IPS-20b (cell line): ENCODE results near the gene UNC5B.

Source experiments
- H3K27ac ChIP-seq: one replicate; pipeline ENCODE4 v1.5.1; 2013; ENCODE audit warnings: low read length
- H3K27me3 ChIP-seq: 2 replicates; pipeline ENCODE4 v1.6.1; 2013; ENCODE audit warnings: mild to moderate bottlenecking, low read length, inconsistent platforms; ENCODE audit not compliant: insufficient read depth
- H3K36me3 ChIP-seq: 2 replicates; pipeline ENCODE4 v1.6.1; 2013; ENCODE audit warnings: low read depth, mild to moderate bottlenecking, inconsistent platforms, low read length, moderate library complexity; ENCODE audit not compliant: insufficient read depth
- H3K4me1 ChIP-seq: 2 replicates; pipeline ENCODE4 v1.6.1; 2013; ENCODE audit warnings: mild to moderate bottlenecking, control low read depth, inconsistent platforms, low read length, moderate library complexity; ENCODE audit not compliant: insufficient read depth
- H3K4me3 ChIP-seq: 2 replicates; pipeline ENCODE4 v1.5.1; 2013; ENCODE audit warnings: mild to moderate bottlenecking, low read length, inconsistent platforms
- H3K9ac ChIP-seq: 2 replicates; pipeline ENCODE4 v1.6.1; 2013; ENCODE audit warnings: low read depth, mild to moderate bottlenecking, inconsistent platforms, low read length, moderate library complexity
- H3K9me3 ChIP-seq: 2 replicates; pipeline ENCODE4 v1.6.1; 2013; ENCODE audit warnings: mild to moderate bottlenecking, low read depth, low read length, inconsistent platforms; ENCODE audit not compliant: insufficient read depth

The UNC5B gene

DNA sequence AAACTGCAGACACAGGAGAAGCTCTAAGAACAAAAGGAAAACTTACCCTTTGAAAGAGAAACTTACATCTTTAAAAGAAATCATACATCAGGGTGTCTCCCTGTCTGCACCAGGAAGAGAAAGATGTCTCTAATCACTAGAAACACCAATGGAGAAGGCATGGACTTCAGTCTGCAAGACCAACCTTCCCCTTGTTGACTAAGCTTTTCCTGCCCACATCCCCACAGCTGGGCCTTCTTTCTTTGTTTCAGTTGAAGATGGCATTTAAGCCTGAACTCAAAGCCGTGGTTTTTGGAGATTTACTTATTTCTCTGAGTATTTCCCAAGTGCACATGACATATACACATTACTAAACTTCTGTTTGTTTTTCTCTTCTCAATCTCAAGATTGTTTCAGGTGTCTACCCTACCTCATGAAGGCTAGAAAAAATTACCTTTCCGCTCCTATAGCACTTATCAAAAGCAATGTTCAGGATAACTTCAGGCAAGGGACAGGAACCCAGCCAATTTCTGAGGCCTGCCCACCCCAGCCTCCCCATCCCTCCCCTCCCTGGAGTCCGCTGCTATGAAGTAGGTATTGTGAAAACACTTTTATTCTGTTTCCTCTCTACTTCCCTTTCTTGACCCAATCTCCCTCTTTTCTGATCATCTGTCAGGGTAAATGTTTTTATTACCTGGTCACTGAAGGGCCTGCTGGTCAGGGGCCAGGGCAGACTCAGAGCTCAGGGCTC, 103.9 kb downstream of the UNC5B start:
- H3K27ac ChIP-seq = no peak overlapping the region
- H3K4me3 ChIP-seq = no peak overlapping the region
- H3K4me1 ChIP-seq = peaks cover 6% of the 10 kb centered on the region; the same call in 1 of the 2 replicates
- no peaks in the 10 kb centered on the region for H3K9me3 ChIP-seq
- H3K9ac ChIP-seq = no peak overlapping the region
- peaks cover 21% of the 10 kb centered on the region for H3K27me3 ChIP-seq
- H3K36me3 ChIP-seq = no peaks in the 10 kb centered on the region

GRCh38 chr10:71316786-71317160, 104.4 kb downstream of the UNC5B start:
- H3K36me3 ChIP-seq = no peaks in the 10 kb centered on the region
- H3K4me3 ChIP-seq = no peak overlapping the region
- H3K27me3 ChIP-seq = peaks cover 21% of the 10 kb centered on the region
- no peaks in the 10 kb centered on the region for H3K9me3 ChIP-seq
- no peak overlapping the region for H3K27ac ChIP-seq
- peaks cover 6% of the 10 kb centered on the region; the same call in 1 of the 2 replicates for H3K4me1 ChIP-seq
- no peak overlapping the region for H3K9ac ChIP-seq

DNA sequence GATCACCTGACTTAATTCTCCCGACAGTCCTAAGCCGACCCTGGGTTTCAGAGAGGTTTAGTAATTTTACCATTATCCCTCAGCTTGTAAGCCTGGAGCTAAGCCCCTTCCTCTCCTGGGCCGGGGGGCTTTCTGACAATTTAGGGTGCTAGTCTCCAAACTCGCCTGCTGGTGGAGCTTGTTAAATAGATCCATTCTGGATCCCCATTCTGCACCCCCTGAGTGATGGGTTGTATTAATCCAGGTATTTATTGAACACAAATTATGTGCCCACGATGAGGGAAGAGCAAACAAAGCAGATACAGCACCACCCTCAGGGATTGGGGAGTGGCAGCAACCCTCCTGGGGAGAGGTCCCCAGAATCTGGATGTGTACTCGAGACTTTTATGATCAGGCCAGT, 105.4 kb downstream of the UNC5B start:
- Histone ChIP-seq H3K4me3 (no peak overlapping the region), H3K4me1 (peaks cover 6% of the 10 kb centered on the region; the same call in 1 of the 2 replicates), H3K9ac (no peak overlapping the region), H3K27me3 (peaks cover 18% of the 10 kb centered on the region), H3K36me3 (peaks cover under 1% of the 10 kb centered on the region), H3K9me3 (no peaks in the 10 kb centered on the region), H3K27ac (no peak overlapping the region)

GRCh38 chr10:71319042-71319799, 106.9 kb downstream of the UNC5B start, which contains the start of gene SLC29A3:
SLC29A3 (plus strand) TSS chr10:71319259; CDS start chr10:71319310, 51 bp downstream.
- Histone ChIP-seq H3K27ac (no peak within 1 kb of the TSS), H3K36me3 (peaks cover 14% of the 10 kb centered on the region), H3K27me3 (peaks cover 4% of the 10 kb centered on the region; the same call in 1 of the 2 replicates), H3K9ac (peak within 1 kb of the TSS; percentile 86; the same call in 1 of the 2 replicates), H3K4me3 (peak within 1 kb of the TSS; percentile 91), H3K4me1 (peaks cover 6% of the 10 kb centered on the region; the same call in 1 of the 2 replicates), H3K9me3 (no peaks in the 10 kb centered on the region)

DNA sequence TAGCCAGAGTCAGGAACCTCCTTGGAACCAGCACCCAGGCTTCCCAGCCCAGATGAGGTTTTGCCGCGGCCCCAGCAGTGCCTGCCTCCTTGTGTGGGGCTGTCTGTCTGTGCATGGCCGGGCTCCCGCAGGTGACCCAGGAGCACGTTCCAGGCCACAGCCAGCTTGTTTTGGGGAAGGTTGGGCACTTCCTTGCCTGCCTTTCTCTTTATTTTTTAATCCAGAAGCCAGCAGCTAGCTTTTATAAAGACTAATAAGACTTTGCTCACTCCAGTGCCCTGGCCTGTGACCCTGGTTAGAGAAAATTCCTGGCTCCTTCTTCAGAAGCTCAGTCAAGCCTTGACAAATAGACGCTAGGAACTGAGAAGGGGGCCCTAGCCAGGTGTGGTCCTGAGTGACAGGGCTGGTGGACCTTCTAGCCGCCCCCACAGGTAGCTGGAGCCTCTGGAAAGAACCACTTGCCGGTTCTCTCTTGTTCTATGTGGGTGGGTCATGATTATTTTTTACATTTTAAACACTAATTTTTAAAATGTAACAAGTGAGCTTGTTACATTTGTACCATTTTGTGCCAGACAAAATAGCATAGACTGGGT, 107.5 kb downstream of the UNC5B start:
- Histone ChIP-seq H3K9me3 (no peaks in the 10 kb centered on the region), H3K27ac (no peak overlapping the region), H3K4me1 (peaks cover 6% of the 10 kb centered on the region; the same call in 1 of the 2 replicates), H3K27me3 (peaks cover 2% of the 10 kb centered on the region; the same call in 1 of the 2 replicates), H3K4me3 (peak overlapping the region; percentile 91), H3K9ac (peak overlapping the region; percentile 86; the same call in 1 of the 2 replicates), H3K36me3 (peaks cover 20% of the 10 kb centered on the region)

GRCh38 chr10:71320592-71320991, 108.2 kb downstream of the UNC5B start:
- H3K9ac ChIP-seq = no peak overlapping the region
- H3K9me3 ChIP-seq = no peaks in the 10 kb centered on the region
- peaks cover 27% of the 10 kb centered on the region for H3K36me3 ChIP-seq
- H3K27me3 ChIP-seq = no peaks in the 10 kb centered on the region
- H3K4me3 ChIP-seq = no peak overlapping the region
- H3K27ac ChIP-seq = no peak overlapping the region
- H3K4me1 ChIP-seq = peaks cover 6% of the 10 kb centered on the region; the same call in 1 of the 2 replicates

GRCh38 chr10:71321386-71321785, 109.0 kb downstream of the UNC5B start:
- Histone ChIP-seq H3K9me3 (no peaks in the 10 kb centered on the region), H3K27me3 (no peaks in the 10 kb centered on the region), H3K27ac (no peak overlapping the region), H3K9ac (no peak overlapping the region), H3K4me3 (no peak overlapping the region), H3K4me1 (peaks cover 6% of the 10 kb centered on the region; the same call in 1 of the 2 replicates), H3K36me3 (peaks cover 28% of the 10 kb centered on the region)

DNA sequence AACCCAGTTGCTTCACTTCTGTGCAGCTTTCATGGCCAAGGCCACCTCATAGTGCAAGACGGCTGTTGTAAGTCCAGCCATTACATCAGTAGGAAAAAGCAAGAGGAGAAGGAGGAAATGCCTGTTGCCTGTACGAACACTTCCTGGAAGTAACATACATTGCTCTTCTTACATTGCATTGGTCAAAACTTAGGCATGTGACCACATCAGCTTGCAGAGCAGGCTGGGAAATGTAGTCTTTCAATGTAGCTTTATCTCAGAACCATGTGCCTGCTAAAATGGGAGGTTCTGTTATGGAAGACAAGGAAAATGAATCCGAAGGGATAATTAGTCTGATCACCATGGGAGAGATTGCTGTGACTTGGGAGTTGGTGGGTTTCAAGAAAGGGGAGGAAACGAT, 111.0 kb downstream of the UNC5B start:
- H3K4me1 ChIP-seq = peaks cover 6% of the 10 kb centered on the region; the same call in 1 of the 2 replicates
- no peak overlapping the region for H3K9ac ChIP-seq
- no peak overlapping the region for H3K4me3 ChIP-seq
- H3K36me3 ChIP-seq = peaks cover 30% of the 10 kb centered on the region
- no peaks in the 10 kb centered on the region for H3K27me3 ChIP-seq
- no peaks in the 10 kb centered on the region for H3K9me3 ChIP-seq
- no peak overlapping the region for H3K27ac ChIP-seq

DNA sequence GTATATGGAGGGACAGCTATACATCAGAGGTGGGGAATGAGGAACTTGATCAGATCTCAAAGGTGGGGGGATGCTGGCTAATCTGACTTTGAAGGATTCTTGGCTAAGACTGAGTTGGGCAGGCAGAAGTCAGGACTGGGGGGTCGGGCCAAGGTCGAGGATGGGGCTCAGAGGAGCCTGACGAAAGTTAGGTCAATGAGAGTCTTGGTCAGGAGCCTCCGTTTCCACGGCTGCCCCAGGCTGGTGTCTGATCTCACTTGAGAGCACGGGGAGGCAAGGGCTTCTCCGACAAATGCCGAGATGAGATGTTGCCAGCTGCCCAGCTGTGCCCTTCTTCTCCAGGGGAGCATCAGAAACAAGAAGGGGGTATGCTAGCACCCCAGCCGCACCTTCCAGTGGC, 112.4 kb downstream of the UNC5B start:
- no peaks in the 10 kb centered on the region for H3K27me3 ChIP-seq
- no peak overlapping the region for H3K4me3 ChIP-seq
- H3K4me1 ChIP-seq = peaks cover 6% of the 10 kb centered on the region; the same call in 1 of the 2 replicates
- H3K9ac ChIP-seq = no peak overlapping the region
- no peak overlapping the region for H3K27ac ChIP-seq
- H3K36me3 ChIP-seq = peaks cover 37% of the 10 kb centered on the region
- H3K9me3 ChIP-seq = no peaks in the 10 kb centered on the region

DNA sequence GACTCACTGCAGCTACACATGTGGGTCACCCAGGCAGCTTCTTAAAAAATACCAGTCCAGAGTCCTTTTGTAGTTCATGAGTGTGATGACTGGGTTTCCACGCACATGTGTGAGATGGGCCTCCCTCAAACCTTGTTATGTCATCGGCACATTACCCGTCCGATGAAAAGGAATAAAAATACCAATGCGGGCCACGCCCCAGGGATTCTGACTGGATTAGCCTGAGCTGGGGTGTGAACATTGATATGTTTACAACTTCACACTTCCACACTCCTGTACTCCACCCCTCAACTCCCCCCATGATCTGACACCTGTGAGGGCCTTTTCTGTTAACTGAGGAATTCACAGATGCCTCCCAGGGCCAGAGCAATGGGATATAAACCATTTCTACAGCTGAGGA, 112.9 kb downstream of the UNC5B start:
- no peaks in the 10 kb centered on the region for H3K27me3 ChIP-seq
- peaks cover under 1% of the 10 kb centered on the region; the same call in 1 of the 2 replicates for H3K4me1 ChIP-seq
- no peaks in the 10 kb centered on the region for H3K9me3 ChIP-seq
- peaks cover 37% of the 10 kb centered on the region for H3K36me3 ChIP-seq
- no peak overlapping the region for H3K4me3 ChIP-seq
- H3K27ac ChIP-seq = no peak overlapping the region
- no peak overlapping the region for H3K9ac ChIP-seq

GRCh38 chr10:71326464-71326881, 114.1 kb downstream of the UNC5B start:
- no peak overlapping the region for H3K9ac ChIP-seq
- H3K4me3 ChIP-seq = no peak overlapping the region
- H3K27ac ChIP-seq = no peak overlapping the region
- H3K4me1 ChIP-seq = no peaks in the 10 kb centered on the region
- H3K36me3 ChIP-seq = peaks cover 47% of the 10 kb centered on the region
- no peaks in the 10 kb centered on the region for H3K9me3 ChIP-seq
- no peaks in the 10 kb centered on the region for H3K27me3 ChIP-seq
